GM18907 (cell line): ENCODE measurements around the gene ADSS2.
"Not testable (repeated sequence)": the region's sequence is repeated elsewhere in the genome, so short reads cannot be mapped to it uniquely, and the experiment has no call there.

Experiments used
- ATAC-seq: cut with Tn5 transposase; IDR thresholded peaks from one replicate; pipeline ENCODE4 v1.9.1; 2021; ENCODE audit warnings: mild to moderate bottlenecking, moderate library complexity; ENCODE audit not compliant: unreplicated experiment

Gene ADSS2

GRCh38 chr1:244400974-244401373 lies 50.7 kb downstream of the ADSS2 start:
- ATAC-seq = no peak

- ATAC-seq = no peak
Measured at GRCh38 chr1:244397131-244397530, 54.6 kb downstream of the ADSS2 start.

- no peak for ATAC-seq
Measured at GRCh38 chr1:244395965-244396364, 55.7 kb downstream of the ADSS2 start.

DNA sequence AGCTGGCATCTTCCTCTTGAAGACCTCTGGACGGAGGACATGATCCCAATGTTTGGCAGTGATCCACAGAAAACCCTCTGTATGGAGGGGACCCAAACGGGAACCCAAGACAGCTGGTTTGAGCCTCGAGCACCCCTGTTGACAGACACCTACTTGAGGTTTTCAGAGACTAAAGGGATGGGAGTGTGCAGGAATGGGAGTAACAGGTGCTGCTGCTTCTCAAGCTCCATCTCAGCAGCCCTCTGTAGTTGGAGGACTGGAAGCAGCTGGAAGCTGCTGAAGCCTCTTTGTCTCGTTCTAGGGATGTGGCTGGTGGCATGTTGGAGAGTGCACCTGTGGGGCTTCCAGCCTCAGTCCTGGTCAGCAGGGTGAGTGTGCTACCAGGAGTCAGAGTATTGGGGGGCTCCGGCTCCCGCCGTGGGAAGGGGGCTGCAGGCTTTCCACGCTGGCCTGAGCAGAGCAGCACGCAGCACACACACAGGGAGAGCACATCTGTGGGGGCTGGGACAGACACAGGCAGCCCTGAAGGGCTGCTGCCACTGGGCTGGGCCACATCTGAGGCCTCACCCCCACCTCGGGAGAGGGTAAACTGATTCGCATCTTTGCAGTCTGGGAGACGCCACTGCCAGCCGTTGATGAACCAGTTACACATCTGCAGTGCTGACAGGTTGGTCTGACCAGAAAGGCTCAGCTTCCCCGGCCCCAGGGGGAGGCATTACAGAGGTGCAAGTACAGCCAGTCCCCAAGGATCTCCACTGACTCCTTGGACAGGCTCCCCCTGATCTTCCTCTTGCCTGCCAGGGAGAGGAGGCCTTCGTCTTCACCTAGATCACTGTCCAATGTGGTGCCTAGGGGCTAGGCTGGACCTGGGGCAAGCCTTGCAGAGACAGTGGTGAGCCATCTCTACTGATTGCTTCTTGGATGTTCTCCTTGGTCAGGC lies 56.6 kb downstream of the ADSS2 start:
- no peak for ATAC-seq

- ATAC-seq = no peak
Measured at GRCh38 chr1:244394346-244394745, 57.4 kb downstream of the ADSS2 start.

DNA sequence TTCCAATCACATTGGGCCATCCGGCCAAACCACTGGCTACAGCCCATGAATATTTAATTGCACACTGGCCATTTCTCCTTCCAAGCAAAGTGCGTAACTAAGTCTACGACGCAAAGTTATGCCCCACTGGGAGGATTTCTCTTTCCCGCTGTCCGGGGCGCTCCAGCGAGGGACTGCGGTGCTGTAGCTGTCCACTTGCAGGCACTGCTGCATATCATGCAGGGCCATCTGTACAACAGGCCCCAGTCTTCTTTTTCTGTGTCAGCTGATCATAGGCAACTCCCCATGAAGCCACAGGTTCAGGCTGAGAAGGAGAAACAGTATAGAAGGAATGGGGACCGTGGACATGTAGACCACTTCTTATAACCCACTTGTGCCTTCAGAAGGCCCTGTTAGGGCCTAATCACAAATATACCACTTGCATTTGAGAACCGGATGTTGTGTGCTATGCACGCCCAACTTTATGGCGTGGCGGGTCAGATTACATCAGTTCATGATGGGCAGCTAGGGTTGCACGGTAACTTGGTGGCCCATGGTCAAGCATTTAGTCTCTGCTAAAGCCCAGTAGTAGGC lies 58.0 kb downstream of the ADSS2 start:
- ATAC-seq = no peak

DNA sequence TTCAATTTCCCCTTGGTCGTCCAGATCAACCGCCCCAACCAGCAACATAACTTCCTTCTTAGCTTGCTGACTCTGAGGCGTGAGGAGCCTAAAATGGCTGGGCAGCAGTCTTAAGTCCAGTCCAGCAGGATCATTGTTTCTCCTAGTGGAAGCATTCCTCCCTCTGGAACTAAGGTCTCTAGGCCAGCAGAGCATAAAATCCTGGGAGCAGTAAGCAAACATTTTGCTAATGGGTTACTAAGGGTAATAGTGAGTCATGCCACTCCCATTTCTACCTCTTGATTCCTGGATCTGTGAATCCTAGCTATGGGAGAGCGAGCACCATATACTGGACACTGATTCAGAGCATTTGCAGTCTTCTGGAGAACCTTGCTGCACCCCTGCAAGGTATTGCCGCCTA lies 59.9 kb downstream of the ADSS2 start:
- no peak for ATAC-seq

DNA sequence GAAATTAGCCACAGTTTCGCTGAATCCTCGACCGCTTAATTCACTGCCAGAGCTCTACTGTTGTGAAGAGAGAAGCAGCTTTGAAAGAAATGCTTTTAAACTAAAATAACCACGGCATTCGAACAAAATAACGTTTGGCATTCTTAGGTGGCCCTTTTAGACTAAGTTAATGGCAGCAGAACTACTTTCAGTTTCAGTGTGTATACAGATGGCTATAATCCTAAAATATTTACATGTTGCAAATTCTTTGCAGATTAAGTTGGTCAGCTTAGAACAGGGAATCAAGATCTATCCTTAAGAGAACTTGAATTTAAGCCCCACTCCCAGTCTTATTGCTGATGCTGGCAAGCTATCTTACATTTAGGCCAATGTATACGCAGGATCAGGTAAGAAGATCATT lies 62.7 kb downstream of the ADSS2 start:
- no peak for ATAC-seq

DNA sequence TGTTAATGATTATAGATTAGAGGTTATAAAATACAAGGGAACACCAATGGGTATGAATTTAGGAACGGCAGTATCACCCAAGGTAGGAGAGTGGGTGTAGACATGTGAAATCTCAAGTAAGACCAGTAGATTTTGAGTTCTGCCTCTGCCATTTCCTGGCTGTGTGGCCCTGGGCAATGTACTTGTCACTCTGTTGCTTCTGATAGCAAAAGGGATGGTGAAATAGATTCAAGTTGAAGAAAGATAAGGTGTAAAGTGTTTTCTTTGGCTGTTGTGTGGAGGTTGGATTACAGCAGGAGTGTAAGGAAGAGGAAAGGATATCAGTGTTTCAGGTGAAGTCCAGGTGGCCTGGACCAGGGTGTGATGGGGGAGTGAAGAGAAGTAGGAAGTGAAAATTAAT lies 64.3 kb downstream of the ADSS2 start:
- no peak for ATAC-seq

- ATAC-seq = no peak
Measured at GRCh38 chr1:244386595-244386994, 65.1 kb downstream of the ADSS2 start.

DNA sequence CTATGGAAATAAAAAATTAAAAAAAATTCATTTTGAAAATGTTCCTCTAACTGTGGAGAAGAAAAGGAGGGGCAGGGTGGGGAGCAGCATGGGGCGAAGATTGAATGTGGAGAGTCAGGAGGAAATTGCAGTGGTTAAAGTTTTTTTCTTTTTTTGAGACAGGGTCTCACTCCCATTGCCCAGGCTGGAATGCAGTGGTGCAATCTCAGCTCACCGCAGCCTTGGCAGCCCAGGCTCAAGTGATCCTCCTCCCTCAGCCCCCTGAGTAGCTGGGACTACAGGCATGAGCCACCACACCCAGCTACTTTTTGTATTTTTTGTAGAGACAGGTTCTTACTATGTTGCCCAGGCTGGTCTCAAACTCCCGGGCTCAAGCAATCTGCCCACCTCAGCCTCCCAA lies 67.6 kb downstream of the ADSS2 start:
- no peak for ATAC-seq

DNA sequence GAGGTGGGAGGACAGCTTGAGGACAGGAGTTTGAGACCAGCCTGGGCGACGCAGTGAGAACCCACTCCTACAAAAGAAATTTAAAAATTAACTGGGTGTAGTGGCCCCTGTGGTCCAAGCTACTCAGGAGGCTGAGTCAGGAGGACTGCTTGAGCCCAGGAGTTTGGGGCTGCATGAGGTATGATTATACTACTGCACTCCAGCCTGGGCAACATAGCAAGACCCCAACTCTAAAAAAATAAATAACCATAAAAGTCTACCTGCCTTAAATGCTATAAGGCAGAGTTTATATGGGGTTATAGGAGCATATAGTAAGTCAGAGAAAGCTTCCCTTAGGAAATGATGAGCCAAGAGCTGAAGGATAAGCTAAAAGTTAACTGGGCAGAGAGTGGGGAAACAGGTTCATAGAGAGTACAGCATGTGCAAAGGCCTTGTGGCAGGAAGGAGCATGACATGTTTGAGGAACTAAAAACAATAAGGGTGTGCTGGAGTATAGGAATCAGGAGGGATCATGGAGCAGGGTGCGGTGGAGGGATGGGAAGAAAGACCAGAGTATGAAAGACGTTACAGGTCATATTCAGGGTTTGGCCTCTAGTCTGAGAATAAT lies 68.3 kb downstream of the ADSS2 start:
- ATAC-seq = no peak

DNA sequence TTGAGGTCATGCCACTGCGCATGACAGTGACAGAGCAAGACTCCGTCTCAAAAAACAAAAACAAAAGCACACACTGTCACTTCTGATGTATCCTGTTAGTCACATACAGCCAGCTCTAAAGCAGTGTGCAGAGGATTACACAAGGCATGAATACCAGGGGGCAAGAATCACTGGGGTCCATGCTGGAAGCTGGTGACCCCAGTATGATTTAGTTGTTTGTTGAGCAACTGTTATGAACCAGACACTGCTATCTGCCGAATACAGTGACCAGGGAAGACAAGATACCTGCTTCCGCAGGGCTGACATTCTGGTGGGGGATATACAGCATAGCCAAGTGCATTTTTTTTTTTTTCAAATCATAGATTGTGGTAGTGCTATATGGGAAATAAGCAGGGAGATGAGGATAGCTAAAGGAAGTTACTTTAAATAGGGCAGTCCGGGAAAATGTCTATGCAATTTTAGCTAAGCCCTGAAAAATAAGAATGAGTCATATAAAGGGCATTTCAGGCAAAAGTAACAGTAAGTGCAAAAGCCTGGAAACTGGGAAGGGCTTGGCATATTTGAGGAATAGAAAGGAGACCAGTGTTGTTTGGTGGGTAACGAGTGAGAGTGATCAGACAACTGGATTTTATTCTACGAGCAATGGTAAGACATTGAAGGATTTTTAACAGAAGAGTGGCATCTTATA lies 69.7 kb downstream of the ADSS2 start:
- no peak for ATAC-seq

- ATAC-seq = no peak
Measured at GRCh38 chr1:244376126-244376525, 75.6 kb downstream of the ADSS2 start.

GRCh38 chr1:244375051-244375450 lies 76.7 kb downstream of the ADSS2 start:
- ATAC-seq = no peak

DNA sequence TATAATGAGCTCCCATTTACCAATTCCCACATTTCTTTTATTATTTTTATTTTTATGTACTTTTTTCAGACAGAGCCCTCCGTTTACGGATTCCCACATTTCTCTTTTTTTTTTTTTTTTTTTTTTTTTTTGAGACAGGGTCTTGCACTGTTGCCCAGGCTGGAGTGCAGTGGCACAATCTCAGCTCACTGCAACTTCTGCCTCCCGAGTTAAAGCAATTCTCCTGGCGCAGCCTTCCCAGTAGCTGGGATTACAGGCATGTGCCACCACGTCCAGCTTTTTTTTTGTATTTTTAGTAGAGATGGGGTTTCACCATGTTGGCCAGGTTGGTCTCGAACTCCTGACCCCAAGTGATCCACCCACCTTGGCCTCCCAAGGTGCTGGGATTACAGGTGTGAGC lies 77.2 kb downstream of the ADSS2 start:
- ATAC-seq = not testable (repeated sequence)

GRCh38 chr1:244371242-244372141 lies 80.2 kb downstream of the ADSS2 start:
- ATAC-seq = peak; percentile 39

DNA sequence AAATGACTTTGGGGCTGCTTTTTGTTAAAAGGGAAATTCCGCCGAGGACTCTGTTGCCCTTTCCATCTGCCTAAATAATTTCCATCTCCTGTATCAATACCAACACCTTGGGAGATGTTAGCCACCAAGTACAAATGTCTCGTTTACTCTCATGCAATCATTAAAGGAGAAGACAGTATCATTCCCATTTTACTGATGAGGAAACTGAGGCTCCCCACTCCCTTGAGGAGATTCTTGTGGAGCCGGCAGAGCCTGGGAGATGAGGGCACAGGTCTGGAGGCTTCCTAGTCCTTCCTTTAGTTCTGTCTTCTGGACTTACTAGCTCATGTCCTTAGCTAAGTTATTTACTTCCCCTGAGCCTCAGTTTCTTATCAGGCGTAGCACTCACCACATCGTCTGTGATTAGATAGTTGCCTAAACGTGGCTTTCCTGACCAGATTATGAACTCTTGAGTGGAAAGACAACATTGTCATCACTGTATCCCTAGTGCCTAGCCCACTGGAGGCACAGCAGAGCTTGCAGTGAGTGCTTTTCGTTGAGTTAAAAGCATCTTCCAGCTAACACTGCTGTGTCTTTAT lies 81.6 kb downstream of the ADSS2 start:
- ATAC-seq = no peak

- ATAC-seq = no peak
Measured at GRCh38 chr1:244369256-244370057, 82.3 kb downstream of the ADSS2 start.
